ENCODE results near the gene NUP43. TPM values are rescaled to one million over a fixed set of nuclear protein-coding genes. Genes with fewer than 3 reads are reported as not detected.

NUP43 gene
- total and polyA plus RNA-seq, 2 of the 13 experiments (the other 11 are each of a cell fraction or from before 2014, with no cell fraction given): 38.9 to 85.1 TPM

DNA sequence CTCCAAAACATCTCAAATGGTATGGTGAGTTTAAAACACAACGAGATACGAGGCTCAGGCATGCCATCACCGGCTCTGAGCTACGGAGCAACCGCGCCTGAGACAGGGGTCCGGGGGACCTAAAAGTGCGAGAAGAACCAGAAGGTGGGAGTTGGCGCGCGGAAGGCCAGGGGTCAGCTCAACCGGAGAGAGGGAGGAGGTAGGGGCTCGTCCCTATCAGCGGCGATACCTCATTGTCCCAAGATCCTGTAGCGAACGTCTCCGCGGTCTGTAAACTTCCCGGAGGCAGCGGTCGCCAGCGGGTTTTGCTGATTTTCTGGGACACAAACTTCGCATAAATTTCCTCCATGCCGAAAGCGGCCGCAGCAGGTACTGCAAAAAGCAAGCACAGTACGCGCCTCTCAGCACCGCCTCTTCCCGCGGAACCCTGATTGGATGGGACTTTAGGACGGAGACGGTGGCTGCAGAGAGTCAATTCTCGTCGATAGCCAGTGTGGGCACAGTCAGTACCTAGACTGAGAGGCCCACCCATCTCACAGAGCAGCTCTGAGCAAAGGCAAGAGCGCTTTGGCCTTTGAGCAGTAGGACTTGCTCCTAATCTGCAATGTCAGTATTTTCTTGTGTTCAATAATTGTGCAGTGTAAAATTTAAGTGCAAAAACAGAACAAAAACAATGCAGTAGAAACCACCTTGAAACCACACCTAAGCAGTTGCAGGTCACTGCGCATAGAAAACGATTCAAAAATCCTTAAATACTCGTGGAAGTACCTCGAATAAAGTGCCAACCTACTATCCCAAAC, at the start of gene NUP43 (continued):
- TF ChIP-seq, protein P1, sequence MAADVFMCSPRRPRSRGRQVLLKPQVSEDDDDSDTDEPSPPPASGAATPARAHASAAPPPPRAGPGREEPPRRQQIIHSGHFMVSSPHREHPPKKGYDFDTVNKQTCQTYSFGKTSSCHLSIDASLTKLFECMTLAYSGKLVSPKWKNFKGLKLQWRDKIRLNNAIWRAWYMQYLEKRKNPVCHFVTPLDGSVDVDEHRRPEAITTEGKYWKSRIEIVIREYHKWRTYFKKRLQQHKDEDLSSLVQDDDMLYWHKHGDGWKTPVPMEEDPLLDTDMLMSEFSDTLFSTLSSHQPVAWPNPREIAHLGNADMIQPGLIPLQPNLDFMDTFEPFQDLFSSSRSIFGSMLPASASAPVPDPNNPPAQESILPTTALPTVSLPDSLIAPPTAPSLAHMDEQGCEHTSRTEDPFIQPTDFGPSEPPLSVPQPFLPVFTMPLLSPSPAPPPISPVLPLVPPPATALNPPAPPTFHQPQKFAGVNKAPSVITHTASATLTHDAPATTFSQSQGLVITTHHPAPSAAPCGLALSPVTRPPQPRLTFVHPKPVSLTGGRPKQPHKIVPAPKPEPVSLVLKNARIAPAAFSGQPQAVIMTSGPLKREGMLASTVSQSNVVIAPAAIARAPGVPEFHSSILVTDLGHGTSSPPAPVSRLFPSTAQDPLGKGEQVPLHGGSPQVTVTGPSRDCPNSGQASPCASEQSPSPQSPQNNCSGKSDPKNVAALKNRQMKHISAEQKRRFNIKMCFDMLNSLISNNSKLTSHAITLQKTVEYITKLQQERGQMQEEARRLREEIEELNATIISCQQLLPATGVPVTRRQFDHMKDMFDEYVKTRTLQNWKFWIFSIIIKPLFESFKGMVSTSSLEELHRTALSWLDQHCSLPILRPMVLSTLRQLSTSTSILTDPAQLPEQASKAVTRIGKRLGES (CRISPR knock-in tag; IDR thresholded peaks at IDR 0.05; ENCODE audit: borderline replicate concordance): no peak
- 0 out of 2 replicates have a peak, but pooled peaks have one; percentile 43 for TF ChIP-seq ZIK1 (CRISPR knock-in tag; IDR thresholded peaks at IDR 0.05; ENCODE audit: borderline replicate concordance, low read depth)
- TF ChIP-seq NPAS2 (CRISPR knock-in tag; IDR thresholded peaks at IDR 0.05; ENCODE audit: borderline replicate concordance): no peak
- peak; percentile 73 for TF ChIP-seq ZNF629 (CRISPR knock-in tag; conservative IDR thresholded peaks at IDR 0.05)
- TF ChIP-seq, protein P2, sequence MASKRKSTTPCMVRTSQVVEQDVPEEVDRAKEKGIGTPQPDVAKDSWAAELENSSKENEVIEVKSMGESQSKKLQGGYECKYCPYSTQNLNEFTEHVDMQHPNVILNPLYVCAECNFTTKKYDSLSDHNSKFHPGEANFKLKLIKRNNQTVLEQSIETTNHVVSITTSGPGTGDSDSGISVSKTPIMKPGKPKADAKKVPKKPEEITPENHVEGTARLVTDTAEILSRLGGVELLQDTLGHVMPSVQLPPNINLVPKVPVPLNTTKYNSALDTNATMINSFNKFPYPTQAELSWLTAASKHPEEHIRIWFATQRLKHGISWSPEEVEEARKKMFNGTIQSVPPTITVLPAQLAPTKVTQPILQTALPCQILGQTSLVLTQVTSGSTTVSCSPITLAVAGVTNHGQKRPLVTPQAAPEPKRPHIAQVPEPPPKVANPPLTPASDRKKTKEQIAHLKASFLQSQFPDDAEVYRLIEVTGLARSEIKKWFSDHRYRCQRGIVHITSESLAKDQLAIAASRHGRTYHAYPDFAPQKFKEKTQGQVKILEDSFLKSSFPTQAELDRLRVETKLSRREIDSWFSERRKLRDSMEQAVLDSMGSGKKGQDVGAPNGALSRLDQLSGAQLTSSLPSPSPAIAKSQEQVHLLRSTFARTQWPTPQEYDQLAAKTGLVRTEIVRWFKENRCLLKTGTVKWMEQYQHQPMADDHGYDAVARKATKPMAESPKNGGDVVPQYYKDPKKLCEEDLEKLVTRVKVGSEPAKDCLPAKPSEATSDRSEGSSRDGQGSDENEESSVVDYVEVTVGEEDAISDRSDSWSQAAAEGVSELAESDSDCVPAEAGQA (IDR thresholded peaks at IDR 0.05; ENCODE audit: low read depth): no peak
- TF ChIP-seq, protein P2 (CRISPR knock-in tag; IDR thresholded peaks at IDR 0.05; ENCODE audit: borderline replicate concordance): no peak
- TF ChIP-seq, protein P3, sequence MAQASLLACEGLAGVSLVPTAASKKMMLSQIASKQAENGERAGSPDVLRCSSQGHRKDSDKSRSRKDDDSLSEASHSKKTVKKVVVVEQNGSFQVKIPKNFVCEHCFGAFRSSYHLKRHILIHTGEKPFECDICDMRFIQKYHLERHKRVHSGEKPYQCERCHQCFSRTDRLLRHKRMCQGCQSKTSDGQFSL (CRISPR knock-in tag; IDR thresholded peaks at IDR 0.05): no peak; the same call in 1 of the 2 replicates
- TF ChIP-seq ZBTB42 (CRISPR knock-in tag; IDR thresholded peaks at IDR 0.05): 0 out of 2 replicates have a peak, but pooled peaks have one; percentile 53
- TF ChIP-seq, protein P4, sequence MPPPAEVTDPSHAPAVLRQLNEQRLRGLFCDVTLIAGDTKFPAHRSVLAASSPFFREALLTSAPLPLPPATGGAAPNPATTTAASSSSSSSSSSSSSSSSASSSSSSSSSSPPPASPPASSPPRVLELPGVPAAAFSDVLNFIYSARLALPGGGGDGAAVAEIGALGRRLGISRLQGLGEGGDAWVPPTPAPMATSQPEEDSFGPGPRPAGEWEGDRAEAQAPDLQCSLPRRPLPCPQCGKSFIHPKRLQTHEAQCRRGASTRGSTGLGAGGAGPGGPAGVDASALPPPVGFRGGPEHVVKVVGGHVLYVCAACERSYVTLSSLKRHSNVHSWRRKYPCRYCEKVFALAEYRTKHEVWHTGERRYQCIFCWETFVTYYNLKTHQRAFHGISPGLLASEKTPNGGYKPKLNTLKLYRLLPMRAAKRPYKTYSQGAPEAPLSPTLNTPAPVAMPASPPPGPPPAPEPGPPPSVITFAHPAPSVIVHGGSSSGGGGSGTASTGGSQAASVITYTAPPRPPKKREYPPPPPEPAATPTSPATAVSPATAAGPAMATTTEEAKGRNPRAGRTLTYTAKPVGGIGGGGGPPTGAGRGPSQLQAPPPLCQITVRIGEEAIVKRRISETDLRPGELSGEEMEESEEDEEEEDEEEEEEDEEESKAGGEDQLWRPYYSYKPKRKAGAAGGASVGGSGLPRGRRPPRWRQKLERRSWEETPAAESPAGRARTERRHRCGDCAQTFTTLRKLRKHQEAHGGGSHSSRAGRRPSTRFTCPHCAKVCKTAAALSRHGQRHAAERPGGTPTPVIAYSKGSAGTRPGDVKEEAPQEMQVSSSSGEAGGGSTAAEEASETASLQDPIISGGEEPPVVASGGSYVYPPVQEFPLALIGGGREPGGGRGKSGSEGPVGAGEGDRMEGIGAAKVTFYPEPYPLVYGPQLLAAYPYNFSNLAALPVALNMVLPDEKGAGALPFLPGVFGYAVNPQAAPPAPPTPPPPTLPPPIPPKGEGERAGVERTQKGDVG (CRISPR knock-in tag; IDR thresholded peaks at IDR 0.05; ENCODE audit: borderline replicate concordance): peak; percentile 89; the same call in 1 of the 2 replicates
- peak; percentile 71 for TF ChIP-seq ELF1 (CRISPR knock-in tag; IDR thresholded peaks at IDR 0.05)
- peak; percentile 86; the same call in 1 of the 2 replicates for TF ChIP-seq SMAD3 (CRISPR knock-in tag; IDR thresholded peaks at IDR 0.05)
- no peak for TF ChIP-seq NR3C1 (CRISPR knock-in tag; IDR thresholded peaks at IDR 0.05)
- TF ChIP-seq, protein P5, sequence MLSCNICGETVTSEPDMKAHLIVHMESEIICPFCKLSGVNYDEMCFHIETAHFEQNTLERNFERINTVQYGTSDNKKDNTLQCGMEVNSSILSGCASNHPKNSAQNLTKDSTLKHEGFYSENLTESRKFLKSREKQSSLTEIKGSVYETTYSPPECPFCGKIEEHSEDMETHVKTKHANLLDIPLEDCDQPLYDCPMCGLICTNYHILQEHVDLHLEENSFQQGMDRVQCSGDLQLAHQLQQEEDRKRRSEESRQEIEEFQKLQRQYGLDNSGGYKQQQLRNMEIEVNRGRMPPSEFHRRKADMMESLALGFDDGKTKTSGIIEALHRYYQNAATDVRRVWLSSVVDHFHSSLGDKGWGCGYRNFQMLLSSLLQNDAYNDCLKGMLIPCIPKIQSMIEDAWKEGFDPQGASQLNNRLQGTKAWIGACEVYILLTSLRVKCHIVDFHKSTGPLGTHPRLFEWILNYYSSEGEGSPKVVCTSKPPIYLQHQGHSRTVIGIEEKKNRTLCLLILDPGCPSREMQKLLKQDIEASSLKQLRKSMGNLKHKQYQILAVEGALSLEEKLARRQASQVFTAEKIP (CRISPR knock-in tag; IDR thresholded peaks at IDR 0.05; ENCODE audit: borderline replicate concordance): no peak

All from HepG2 (cell line).